ENCODE results near the gene RBAK.

DNA sequence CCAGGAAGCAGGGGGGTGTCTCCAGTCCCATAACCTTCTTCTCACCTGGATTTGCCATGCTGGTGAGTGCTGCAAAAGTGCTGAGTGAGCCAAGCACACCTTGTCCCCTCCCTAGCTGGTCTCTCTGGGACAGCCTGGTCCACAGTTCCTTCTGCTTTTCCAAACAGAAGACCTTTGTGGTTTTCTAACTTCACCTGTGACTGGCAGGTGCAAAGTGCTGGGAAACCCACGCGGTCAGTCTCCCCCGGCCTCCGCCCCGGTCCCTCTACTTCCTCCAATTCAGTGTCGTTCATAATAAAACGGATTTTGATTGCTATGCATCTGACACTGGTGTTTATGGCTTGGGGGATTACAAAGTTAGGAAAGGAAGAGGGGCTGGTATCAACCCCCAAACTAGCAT, 37.1 kb downstream of the RBAK start:
- TF ChIP-seq POLR2A (IDR thresholded peaks at IDR 0.05; ENCODE audit: low read depth, low read length), result no peak
- TF ChIP-seq POLR2AphosphoS5 (IDR thresholded peaks at IDR 0.05; ENCODE audit: low read depth, low read length), result no peak
- TF ChIP-seq TAF1 (IDR thresholded peaks at IDR 0.05; ENCODE audit: low read depth, low read length), result no peak
- no peak for TF ChIP-seq SPI1 (IDR thresholded peaks at IDR 0.05; ENCODE audit: low read depth, low read length)
- no peak for TF ChIP-seq PAX5 (IDR thresholded peaks at IDR 0.05; ENCODE audit: insufficient read depth, low read length, severe bottlenecking)

All from GM12891 (cell line).